GM19238 (cell line): ENCODE data around the gene SIGLEC1.

Experiments used
- DNase-seq: peaks from one replicate; pipeline ENCODE4 v3.0.0; 2011; ENCODE audit warnings: low spot score; ENCODE audit not compliant: insufficient read length

SIGLEC1 gene

GRCh38 chr20:3728876-3729275 is 16.5 kb upstream of the SIGLEC1 start:
- DNase-seq, result no peak

GRCh38 chr20:3728354-3728753 is 16.0 kb upstream of the SIGLEC1 start:
- DNase-seq, result no peak

GRCh38 chr20:3727401-3728021 is 15.1 kb upstream of the SIGLEC1 start:
- no peak for DNase-seq

GRCh38 chr20:3724356-3724755 is 12.0 kb upstream of the SIGLEC1 start:
- no peak for DNase-seq

- no peak for DNase-seq
Observed at GRCh38 chr20:3723284-3723683, 10.9 kb upstream of the SIGLEC1 start.

- DNase-seq, result no peak
Observed at GRCh38 chr20:3721912-3722311, 9.5 kb upstream of the SIGLEC1 start.

GRCh38 chr20:3720626-3721025 is 8.2 kb upstream of the SIGLEC1 start:
- DNase-seq, result no peak

- no peak for DNase-seq
Observed at GRCh38 chr20:3720068-3720467, 7.7 kb upstream of the SIGLEC1 start.

- no peak for DNase-seq
Observed at GRCh38 chr20:3719046-3719445, 6.6 kb upstream of the SIGLEC1 start.

GRCh38 chr20:3716195-3716834 is 3.9 kb upstream of the SIGLEC1 start:
- DNase-seq, result no peak

- DNase-seq, result no peak
Observed at GRCh38 chr20:3714092-3714491, 1.7 kb upstream of the SIGLEC1 start.

GRCh38 chr20:3711484-3711941 is 887 bp downstream of the SIGLEC1 start:
- DNase-seq, result no peak

- DNase-seq, result peak; percentile 84
Observed at GRCh38 chr20:3710703-3711483, 1.5 kb downstream of the SIGLEC1 start.

GRCh38 chr20:3710011-3710466 is 2.4 kb downstream of the SIGLEC1 start:
- no peak for DNase-seq

GRCh38 chr20:3707508-3707899 is 4.9 kb downstream of the SIGLEC1 start:
- DNase-seq, result no peak

- no peak for DNase-seq
Observed at GRCh38 chr20:3706774-3707507, 5.5 kb downstream of the SIGLEC1 start.

- DNase-seq, result no peak
Observed at GRCh38 chr20:3705970-3706739, 6.2 kb downstream of the SIGLEC1 start.

- no peak for DNase-seq
Observed at GRCh38 chr20:3705491-3705969, 6.9 kb downstream of the SIGLEC1 start.

GRCh38 chr20:3704087-3704486 is 8.3 kb downstream of the SIGLEC1 start:
- no peak for DNase-seq

GRCh38 chr20:3702611-3703391 is 9.6 kb downstream of the SIGLEC1 start:
- no peak for DNase-seq
